Measurements from ENCODE around the gene RPL19. TPM values are rescaled to one million over a fixed set of nuclear protein-coding genes. Genes with fewer than 3 reads are reported as not detected.
"Not testable (repeated sequence)": the region's sequence is repeated elsewhere in the genome, so short reads cannot be mapped to it uniquely, and the experiment has no call there.

RPL19 gene
- total and polyA plus RNA-seq, 3 donors from 2014 or later: 954 to 1,741 (median 1,719) TPM

- intact Hi-C loops (cut with DNase I; ENCODE audit: low total_unique reads): no loop called here
- no peak for TF ChIP-seq CTCF (IDR thresholded peaks at IDR 0.05)
- no peak for TF ChIP-seq POLR2A (IDR thresholded peaks at IDR 0.05)
- Histone ChIP-seq H3K27me3 (no peaks in the 10 kb centered on the region), H3K27ac (no peak overlapping the region), H3K36me3 (ENCODE audit: low read depth, missing control alignments) (no peaks in the 10 kb centered on the region), H3K4me3 (no peak overlapping the region), H3K4me1 (no peaks in the 10 kb centered on the region), H3K9me3 (no peaks in the 10 kb centered on the region)
- 80 to 86% methylated on average over 6 to 8 of the region's 8 CpGs for WGBS, 2 donors
- no peak for DNase-seq
Observed at GRCh38 chr17:39243155-39243554, 43.1 kb downstream of the RPL19 start.

DNA sequence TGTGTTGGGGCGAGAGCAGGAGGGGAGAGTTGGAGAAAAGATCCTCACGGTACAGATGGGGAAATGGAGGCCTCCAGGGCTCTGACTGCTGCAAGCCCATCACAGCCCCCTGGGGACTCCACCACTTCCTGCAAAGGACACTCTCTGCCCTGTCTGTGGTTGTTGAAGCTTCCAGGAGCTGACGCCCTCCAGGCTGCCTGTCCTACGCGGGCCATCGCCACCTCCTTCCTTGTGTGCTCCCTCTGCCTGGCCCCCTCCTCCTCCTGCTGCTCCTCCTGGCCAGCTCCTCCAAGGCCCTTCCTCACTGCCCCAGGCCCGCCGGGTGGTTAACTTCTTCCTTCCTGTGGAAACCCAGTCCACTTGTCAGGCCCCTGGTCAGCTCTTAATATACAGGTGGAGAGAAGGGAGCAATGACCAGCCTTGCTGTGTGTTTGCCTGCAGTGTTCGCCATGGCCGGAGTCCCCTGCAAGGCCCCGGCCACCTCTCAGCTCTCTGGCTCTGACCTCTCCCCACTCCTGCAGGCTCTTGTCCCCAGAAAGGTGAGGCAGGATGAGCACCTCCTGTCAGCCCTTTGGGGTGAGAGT, 44.0 kb downstream of the RPL19 start:
- DNase-seq: no peak
- H3K27ac ChIP-seq: no peak overlapping the region
- H3K9me3 ChIP-seq: no peaks in the 10 kb centered on the region
- no peak overlapping the region for H3K4me3 ChIP-seq
- TF ChIP-seq CTCF (IDR thresholded peaks at IDR 0.05) (no peak), POLR2A (IDR thresholded peaks at IDR 0.05) (no peak)
- 42 to 55% methylated on average over 8 to 11 of the region's 11 CpGs for WGBS, 2 donors
- intact Hi-C loops (cut with DNase I; ENCODE audit: low total_unique reads): no loop called here
- no peaks in the 10 kb centered on the region for H3K4me1 ChIP-seq
- H3K27me3 ChIP-seq: no peaks in the 10 kb centered on the region
- no peaks in the 10 kb centered on the region for H3K36me3 ChIP-seq (ENCODE audit: low read depth, missing control alignments)

DNA sequence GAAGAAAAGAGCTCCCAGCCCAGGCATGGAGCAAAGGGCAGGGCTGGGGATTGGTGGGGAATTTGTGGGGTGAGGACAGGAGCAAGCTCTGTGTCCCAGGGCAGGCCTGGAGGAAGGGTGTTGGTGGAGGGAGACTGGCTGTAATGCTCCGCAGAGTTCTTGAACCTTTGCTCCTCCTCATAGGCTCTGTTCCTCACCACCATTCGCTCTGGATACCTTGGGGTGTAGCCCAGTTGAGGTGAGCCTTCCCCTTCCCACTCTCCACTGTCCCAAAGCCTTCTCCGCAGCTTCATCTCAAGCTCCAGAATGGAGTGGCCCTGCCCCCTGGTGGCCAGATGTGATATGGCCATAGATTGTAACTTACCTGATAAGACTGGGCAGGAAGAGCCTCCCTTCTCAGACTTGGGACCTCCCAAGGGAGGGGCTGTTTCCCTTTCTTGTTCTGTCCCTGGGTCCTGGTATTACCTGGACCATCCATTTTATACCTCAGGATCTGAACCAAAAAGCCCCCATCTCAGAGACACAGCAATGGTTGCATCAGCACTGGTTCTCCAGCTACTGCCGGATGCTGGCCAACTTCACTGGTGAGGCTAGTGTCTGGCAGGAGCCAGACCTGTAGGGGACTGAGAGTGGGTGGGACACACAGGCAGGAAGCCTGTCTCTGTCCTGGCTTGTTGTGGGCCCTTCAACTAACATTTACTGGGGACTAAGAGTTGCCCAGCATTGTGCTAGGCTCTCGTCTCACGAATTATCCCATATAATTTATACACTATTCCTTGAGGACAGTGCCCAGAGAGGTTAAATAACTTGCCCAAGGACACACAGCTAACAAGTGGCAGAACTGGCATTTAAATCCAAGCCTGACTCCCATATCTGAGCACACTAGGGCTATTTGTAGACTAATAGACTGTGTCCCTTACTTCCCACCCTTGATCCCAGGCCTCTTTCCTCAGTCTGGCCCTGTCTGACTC, 44.8 kb downstream of the RPL19 start:
- H3K36me3 ChIP-seq (ENCODE audit: low read depth, missing control alignments): no peaks in the 10 kb centered on the region
- WGBS, 2 donors: 44 to 60% methylated on average over 5 to 6 of the region's 6 CpGs
- no peak for TF ChIP-seq POLR2A (IDR thresholded peaks at IDR 0.05)
- TF ChIP-seq CTCF (IDR thresholded peaks at IDR 0.05): peak; percentile 89 to 99 (median 93)
- no peak overlapping the region for H3K4me3 ChIP-seq
- intact Hi-C loops (cut with DNase I; ENCODE audit: low total_unique reads): no loop called here
- no peak overlapping the region for H3K27ac ChIP-seq
- no peaks in the 10 kb centered on the region for H3K9me3 ChIP-seq
- DNase-seq: peak; percentile 94
- no peaks in the 10 kb centered on the region for H3K27me3 ChIP-seq
- H3K4me1 ChIP-seq: no peaks in the 10 kb centered on the region

GRCh38 chr17:39246274-39246673, 46.2 kb downstream of the RPL19 start:
- no peaks in the 10 kb centered on the region for H3K9me3 ChIP-seq
- DNase-seq: no peak
- no peaks in the 10 kb centered on the region for H3K36me3 ChIP-seq (ENCODE audit: low read depth, missing control alignments)
- no peaks in the 10 kb centered on the region for H3K4me1 ChIP-seq
- no peaks in the 10 kb centered on the region for H3K27me3 ChIP-seq
- H3K4me3 ChIP-seq: no peak overlapping the region
- no peak for TF ChIP-seq POLR2A (IDR thresholded peaks at IDR 0.05)
- TF ChIP-seq CTCF (IDR thresholded peaks at IDR 0.05): no peak
- no peak overlapping the region for H3K27ac ChIP-seq
- intact Hi-C loops (cut with DNase I; ENCODE audit: low total_unique reads): no loop called here
- WGBS, 2 donors: 57 to 61% methylated on average over 3 of the region's 3 CpGs

- H3K36me3 ChIP-seq (ENCODE audit: low read depth, missing control alignments); H3K9me3 ChIP-seq; DNase-seq; intact Hi-C loops (cut with DNase I; ENCODE audit: low total_unique reads); H3K27me3 ChIP-seq; H3K27ac ChIP-seq; H3K4me1 ChIP-seq; H3K4me3 ChIP-seq: not testable (repeated sequence)
- WGBS, 2 donors: 96 to 97% methylated on average over 12 of the region's 12 CpGs
Observed at GRCh38 chr17:39250076-39250475, 50.0 kb downstream of the RPL19 start.

Measured in testis (tissue), 3 donors.